ENCODE measurements around the gene PRDM16.

- no peak for TF ChIP-seq CTCF (IDR thresholded peaks at IDR 0.05; ENCODE audit: low read depth, low read length)
- TF ChIP-seq MAX (IDR thresholded peaks at IDR 0.05; ENCODE audit: low read depth, low read length): no peak
- no peak for TF ChIP-seq POLR2A (IDR thresholded peaks at IDR 0.05; ENCODE audit: extremely low read depth, insufficient read length)
Measured at GRCh38 chr1:3070644-3071564, 1.9 kb downstream of the PRDM16 start.
